Measurements from ENCODE around the gene ASIC3.
A peak's percentile ranks its signal among the peaks of the same experiment; 100 is the strongest.

The ASIC3 gene

DNA sequence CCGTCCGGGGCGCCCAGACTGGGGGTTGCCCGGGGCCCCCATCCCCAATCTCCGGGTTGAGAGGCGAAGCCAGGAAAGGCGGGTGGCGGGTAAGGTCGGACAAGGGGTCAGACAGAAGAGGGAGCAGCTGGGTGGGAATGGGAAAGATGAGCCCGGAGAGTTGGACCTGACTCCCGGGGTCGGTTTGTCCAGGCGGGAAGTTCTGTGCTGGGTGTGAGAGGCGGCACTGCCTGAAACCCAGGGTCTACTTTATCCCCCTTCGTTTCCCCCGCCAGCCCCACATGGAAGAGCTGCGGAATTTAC, 11.7 kb downstream of the ASIC3 start:
- DNase-seq (ENCODE audit: low read depth), result no peak
- peak overlapping the region; percentile 83 for H3K4me3 ChIP-seq (ENCODE audit: low read length)
- no peak for TF ChIP-seq CTCF (conservative IDR thresholded peaks at IDR 0.05; ENCODE audit: low read depth, low read length)

DNA sequence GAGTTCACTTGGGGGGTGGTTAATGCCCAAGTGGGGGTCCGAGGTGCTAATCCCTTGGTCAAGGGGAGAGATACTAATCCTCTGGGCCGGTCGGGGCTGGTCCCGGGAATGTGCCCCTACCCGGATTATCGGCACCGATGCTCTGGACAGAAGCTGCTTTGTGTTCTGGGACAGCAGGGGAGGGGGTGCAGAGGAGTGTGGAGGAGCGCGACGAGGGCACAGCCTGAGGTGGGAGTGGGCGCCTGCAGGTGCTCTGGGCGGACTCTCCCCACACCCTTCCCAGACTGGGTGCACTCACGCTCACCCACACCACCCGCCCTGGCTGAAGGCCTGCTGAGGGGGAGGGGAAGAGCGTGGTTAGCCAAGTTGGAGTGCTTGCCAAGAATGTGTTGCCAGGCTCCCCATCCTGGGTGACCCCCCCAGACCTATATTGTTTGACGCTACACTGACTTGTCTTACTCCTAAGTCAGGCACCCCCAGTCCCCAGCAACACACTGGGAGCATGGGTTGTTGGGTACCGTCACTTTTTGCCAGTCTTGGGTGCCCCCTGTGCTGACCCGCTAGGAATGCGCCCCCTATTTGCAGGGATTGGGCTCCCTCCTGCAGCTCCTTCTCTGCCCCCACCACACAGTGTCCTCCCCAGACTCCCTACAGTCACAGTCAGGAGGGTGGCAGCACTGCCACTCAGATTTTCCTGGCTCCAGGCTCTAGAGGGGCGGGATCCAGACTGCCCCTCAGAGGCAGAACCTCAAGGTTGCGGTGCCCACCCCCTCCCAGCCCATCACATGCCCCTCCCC, 12.3 kb downstream of the ASIC3 start:
- H3K4me3 ChIP-seq (ENCODE audit: low read length), result peak overlapping the region; percentile 83
- peak; percentile 79 for DNase-seq (ENCODE audit: low read depth)
- TF ChIP-seq CTCF (conservative IDR thresholded peaks at IDR 0.05; ENCODE audit: low read depth, low read length), result peak; percentile 45

- DNase-seq (ENCODE audit: low read depth), result no peak
- H3K4me3 ChIP-seq (ENCODE audit: low read length), result peak overlapping the region; percentile 83
- TF ChIP-seq CTCF (conservative IDR thresholded peaks at IDR 0.05; ENCODE audit: low read depth, low read length), result no peak
These were observed 13.1 kb downstream of the ASIC3 start for GRCh38 chr7:151061213-151062110.

- no peak for DNase-seq (ENCODE audit: low read depth)
- TF ChIP-seq CTCF (conservative IDR thresholded peaks at IDR 0.05; ENCODE audit: low read depth, low read length), result no peak
- H3K4me3 ChIP-seq (ENCODE audit: low read length), result peak overlapping the region; percentile 83
These were observed 13.7 kb downstream of the ASIC3 start for GRCh38 chr7:151062111-151062398.

- TF ChIP-seq CTCF (conservative IDR thresholded peaks at IDR 0.05; ENCODE audit: low read depth, low read length), result no peak
- peak overlapping the region; percentile 83 for H3K4me3 ChIP-seq (ENCODE audit: low read length)
- DNase-seq (ENCODE audit: low read depth), result no peak
These were observed 14.3 kb downstream of the ASIC3 start for GRCh38 chr7:151062399-151063211.

- TF ChIP-seq CTCF (conservative IDR thresholded peaks at IDR 0.05; ENCODE audit: low read depth, low read length), result no peak
- DNase-seq (ENCODE audit: low read depth), result no peak
- peak overlapping the region; percentile 51 for H3K4me3 ChIP-seq (ENCODE audit: low read length)
These were observed 14.9 kb downstream of the ASIC3 start for GRCh38 chr7:151063212-151063561.

Measured in retinal pigment epithelial cell (primary cell).